PC-9 (cell line): ENCODE measurements around the gene KARS1. TPM values are rescaled to one million over a fixed set of nuclear protein-coding genes. Genes with fewer than 3 reads are reported as not detected.
A peak's percentile ranks its signal among the peaks of the same experiment; 100 is the strongest.

Experiments used
- BruUV-seq: library from RNA; stranded (reverse); fragments of 400-500 nt; replicated peaks from 2 replicates; lab custom pipeline; 2021; lab: Mats Ljungman, UMichigan
- CTCF ChIA-PET: fragments of 300-600 bp; sonication (Branson Sonifier 250); formaldehyde crosslinking; loops from one replicate; lab custom pipeline; 2022; ENCODE audit warnings: antibody characterized with exemption; lab: Charles Lee
- POLR2A ChIA-PET: fragments of 300-600 bp; sonication (Branson Sonifier 250); formaldehyde crosslinking; loops from one replicate; lab custom pipeline; 2022; ENCODE audit warnings: antibody characterized with exemption; ENCODE audit not compliant: unreplicated experiment; lab: Charles Lee
- DNase-seq, 2 experiments: peaks; one replicate each; pipeline versions ENCODE4 v3.0.0 to v3.0.0-alpha.2; 2015 to 2022; ENCODE audit warnings: mixed read lengths in 1 of 2
- H2AFZ ChIP-seq: fragments of 200-600 bp; sonication (generic); 2 replicates; pipeline ENCODE4 v1.8.1; 2017; ENCODE audit warnings: antibody characterized with exemption
- H3F3A ChIP-seq: fragments of 200-600 bp; sonication (generic); 2 replicates; pipeline ENCODE4 v1.8.1; 2017; ENCODE audit warnings: antibody characterized with exemption, mild to moderate bottlenecking, low read depth; ENCODE audit not compliant: insufficient read depth
- H3K27ac ChIP-seq: fragments of 200-600 bp; sonication (generic); 2 replicates; pipeline ENCODE4 v1.6.1; 2016; ENCODE audit warnings: mixed run types
- H3K27me3 ChIP-seq: fragments of 200-600 bp; sonication (generic); 2 replicates; pipeline ENCODE4 v1.6.1; 2016; ENCODE audit warnings: low read depth, mixed run types; ENCODE audit not compliant: insufficient read depth
- H3K36me3 ChIP-seq: fragments of 200-600 bp; sonication (generic); 2 replicates; pipeline ENCODE4 v1.6.1; 2016; ENCODE audit warnings: low read depth, mixed run types
- H3K4me1 ChIP-seq: fragments of 200-600 bp; sonication (generic); replicated peaks from 2 replicates; pipeline ENCODE4 v1.6.1; 2016; ENCODE audit warnings: mixed run types; ENCODE audit not compliant: insufficient read depth
- H3K4me2 ChIP-seq: fragments of 200-600 bp; sonication (generic); 2 replicates; pipeline ENCODE4 v1.6.1; 2017; ENCODE audit warnings: mixed run types
- H3K4me3 ChIP-seq: fragments of 200-600 bp; sonication (generic); 2 replicates; pipeline ENCODE4 v1.6.1; 2016; ENCODE audit warnings: mixed run types
- H3K79me2 ChIP-seq: fragments of 200-600 bp; sonication (generic); 2 replicates; pipeline ENCODE4 v1.6.1; 2017; ENCODE audit warnings: low read depth, mixed run types
- H3K9me2 ChIP-seq: fragments of 200-600 bp; sonication (generic); 2 replicates; pipeline ENCODE4 v1.8.1; 2017; ENCODE audit warnings: mild to moderate bottlenecking; ENCODE audit not compliant: insufficient read depth
- H3K9me3 ChIP-seq: fragments of 200-600 bp; sonication (generic); 2 replicates; pipeline ENCODE4 v1.8.1; 2016; ENCODE audit warnings: low read depth; ENCODE audit not compliant: insufficient read depth
- H4K20me1 ChIP-seq: fragments of 200-600 bp; sonication (generic); 2 replicates; pipeline ENCODE4 v1.8.1; 2017; ENCODE audit not compliant: insufficient read depth
- CTCF ChIP-seq: fragments of 200-600 bp; sonication (generic); conservative IDR thresholded peaks from 2 replicates; pipeline ENCODE4 v1.6.1; 2017; ENCODE audit warnings: mixed run types, antibody characterized with exemption, mild to moderate bottlenecking, moderate library complexity
- EZH2 ChIP-seq: fragments of 200-600 bp; sonication (generic); IDR thresholded peaks from 2 replicates; pipeline ENCODE4 v1.8.0; 2017; ENCODE audit warnings: antibody characterized with exemption, low read depth
- intact Hi-C: fragments of 100-400 bp; cut with micrococcal nuclease; formaldehyde crosslinking; loops from one replicate; pipeline ENCODE4 v1.10.0; 2022; ENCODE audit not compliant: unreplicated experiment
- total RNA-seq: library from RNA; stranded (reverse); gene quantifications from 2 replicates; pipeline ENCODE4 v1.2.3, GENCODE V29; 2021

The KARS1 gene
- total RNA-seq, 1 experiment from 2014 or later = 132 TPM

- CTCF ChIA-PET = no interaction called here
- intact Hi-C loops = no loop called here
- TF ChIP-seq EZH2 (no peak), CTCF (no peak)
Measured at GRCh38 chr16:75626806-75627205, 20.7 kb downstream of the KARS1 start.

GRCh38 chr16:75624921-75625334 lies 22.5 kb downstream of the KARS1 start:
- no TSS peak for BruUV-seq
- ChIA-PET CTCF (no interaction called here), POLR2A (no interaction called here)
- Histone ChIP-seq H3K9me3 (no peaks in the 10 kb centered on the region), H3K9me2 (no peaks in the 10 kb centered on the region), H3K27ac (no peak overlapping the region), H3K36me3 (peaks cover 10% of the 10 kb centered on the region), H2AFZ (no peak overlapping the region), H3F3A (peaks cover 37% of the 10 kb centered on the region), H3K79me2 (peaks cover 16% of the 10 kb centered on the region), H3K27me3 (no peaks in the 10 kb centered on the region), H3K4me3 (no peak overlapping the region), H4K20me1 (no peaks in the 10 kb centered on the region; the same call in 1 of the 2 replicates), H3K4me1 (peaks cover 17% of the 10 kb centered on the region), H3K4me2 (no peak overlapping the region)
- no peak for DNase-seq
- intact Hi-C loops = no loop called here
- no peak for TF ChIP-seq EZH2
- TF ChIP-seq CTCF = no peak

More at GRCh38 chr16:75626806-75627205, 20.7 kb downstream of the KARS1 start:
- Histone ChIP-seq H3K9me2 (no peaks in the 10 kb centered on the region), H3K36me3 (peaks cover 16% of the 10 kb centered on the region), H3K4me3 (no peak overlapping the region), H3K79me2 (peaks cover 10% of the 10 kb centered on the region), H3K27me3 (no peaks in the 10 kb centered on the region), H3K4me2 (no peak overlapping the region), H4K20me1 (no peaks in the 10 kb centered on the region), H2AFZ (no peak overlapping the region), H3F3A (peaks cover 30% of the 10 kb centered on the region), H3K9me3 (no peaks in the 10 kb centered on the region), H3K4me1 (peaks cover 11% of the 10 kb centered on the region), H3K27ac (no peak overlapping the region)
- no peak for DNase-seq
- POLR2A ChIA-PET = no interaction called here
- no TSS peak for BruUV-seq

- H3K36me3 ChIP-seq = peaks cover 2% of the 10 kb centered on the region; the same call in 1 of the 2 replicates
- H3K4me3 ChIP-seq = peak within 1 kb of the TSS; percentile 88
- no peaks in the 10 kb centered on the region for H3K27me3 ChIP-seq
- no peaks in the 10 kb centered on the region; the same call in 1 of the 2 replicates for H4K20me1 ChIP-seq
- TSS peak; percentile 81 for BruUV-seq
- peaks cover 17% of the 10 kb centered on the region for H3K4me1 ChIP-seq
- H3K9me3 ChIP-seq = no peaks in the 10 kb centered on the region
- intact Hi-C loops = loop anchor here (1.0 to 2.0 kb wide), 4 partner anchors 24 to 158 kb away; partner anchors contain the start of genes GABARAPL2, KARS1, TERF2IP and TMEM170A
- TF ChIP-seq CTCF (no peak), EZH2 (no peak)
- H3K9me2 ChIP-seq = no peaks in the 10 kb centered on the region
- ChIA-PET CTCF (interaction anchor here (1.2 kb wide), 1 partner anchor 25 kb away, joined by 5 read pairs; the partner anchor contains the start of genes KARS1 and TERF2IP), POLR2A (interaction anchor here (0.6 to 0.7 kb wide), 5 partner anchors 25 to 955 kb away, joined by 4 to 14 read pairs (median 5); partner anchors contain the start of genes CFDP1, KARS1 and TERF2IP)
- H3K4me2 ChIP-seq = peak within 1 kb of the TSS; percentile 96
- H3K27ac ChIP-seq = peak within 1 kb of the TSS; percentile 59
- peak within 1 kb of the TSS; percentile 91 for H2AFZ ChIP-seq
- H3K79me2 ChIP-seq = peaks cover 16% of the 10 kb centered on the region
- peaks cover 32% of the 10 kb centered on the region for H3F3A ChIP-seq
- peak; percentile 94 to 95 for DNase-seq
Measured at GRCh38 chr16:75622761-75623605, 24.5 kb downstream of the KARS1 start, which contains the start of gene ADAT1. TSS of gene ADAT1 (minus strand) at chr16:75623281. CDS start at chr16:75620799, 2,482 bp downstream.
